ENCODE data around the gene EFNB3. TPM values are rescaled to one million over a fixed set of nuclear protein-coding genes. Genes with fewer than 3 reads are reported as not detected.

Gene EFNB3
- total RNA-seq, 1 experiment from 2014 or later = 0.07 TPM

GRCh38 chr17:7729816-7730215 is 24.8 kb downstream of the EFNB3 start (continued):
- no peak for TF ChIP-seq REST (IDR thresholded peaks at IDR 0.05; ENCODE audit: low read depth)
- no peak for TF ChIP-seq POLR2A (IDR thresholded peaks at IDR 0.05; ENCODE audit: borderline replicate concordance, extremely low read depth, insufficient read depth, insufficient read length)

GRCh38 chr17:7732981-7733539 is 28.1 kb downstream of the EFNB3 start:
- RAD21 ChIA-PET (ENCODE audit: low non-redundant PET in 1 of 2, low total read pairs in 2 of 2, uncharacterized antibody in 2 of 2, unreplicated experiment in 2 of 2) = no interaction called here
- Histone ChIP-seq H4K20me1 (ENCODE audit: insufficient read depth) (no peaks in the 10 kb centered on the region), H3K4me2 (ENCODE audit: low read length) (no peak overlapping the region), H3K4me1 (ENCODE audit: control insufficient read depth in 1 of 2, insufficient read depth in 2 of 2, low read length in 2 of 2) (no peaks in the 10 kb centered on the region), H3K79me2 (ENCODE audit: insufficient read depth, low read length) (no peaks in the 10 kb centered on the region), H3K9me3 (ENCODE audit: control insufficient read depth in 1 of 2, insufficient read depth in 1 of 2, low read depth in 1 of 2, low read length in 2 of 2) (no peaks in the 10 kb centered on the region), H3K9ac (ENCODE audit: low read length) (no peak overlapping the region), H3K4me3 (replicated peaks in 1 of 2; ENCODE audit: low read depth in 1 of 2, low read length in 2 of 2) (no peak overlapping the region), H3K9me2 (ENCODE audit: insufficient read depth) (no peaks in the 10 kb centered on the region), H3K36me3 (ENCODE audit: control insufficient read depth in 1 of 2, insufficient read depth in 2 of 2, low read length in 2 of 2) (no peaks in the 10 kb centered on the region), H3K27me3 (ENCODE audit: insufficient read depth, low read length) (no peaks in the 10 kb centered on the region), H2AFZ (ENCODE audit: low read depth, low read length, poor library complexity, severe bottlenecking) (no peak overlapping the region), H3K27ac (ENCODE audit: low read depth, low read length) (no peak overlapping the region)
- ATAC-seq = no peak
- no peak for DNase-seq (ENCODE audit: low read depth, low spot score)
- intact Hi-C loops (cut with micrococcal nuclease) = no loop called here
- BruUV-seq (replicated peaks) = no TSS peak
- TF ChIP-seq RAD21 (IDR thresholded peaks at IDR 0.05; ENCODE audit: low read depth) = no peak
- no peak for TF ChIP-seq POLR2A (IDR thresholded peaks at IDR 0.05; ENCODE audit: borderline replicate concordance, extremely low read depth, insufficient read depth, insufficient read length)
- no peak for TF ChIP-seq EZH2 (IDR thresholded peaks at IDR 0.05)
- no peak for TF ChIP-seq EZH2phosphoT487 (IDR thresholded peaks at IDR 0.05; ENCODE audit: borderline replicate concordance)
- TF ChIP-seq CEBPB (IDR thresholded peaks at IDR 0.05; ENCODE audit: low read depth) = no peak
- TF ChIP-seq POLR2AphosphoS5 (IDR thresholded peaks at IDR 0.05; ENCODE audit: low read depth, low read length) = no peak
- no peak for TF ChIP-seq SIN3A (IDR thresholded peaks at IDR 0.05; ENCODE audit: low read depth)
- no peak for TF ChIP-seq EGR1 (IDR thresholded peaks at IDR 0.05; ENCODE audit: low read depth)
- no peak for TF ChIP-seq YY1 (IDR thresholded peaks at IDR 0.05; ENCODE audit: extremely low read depth, insufficient replicate concordance, low read depth, low read length)
- no peak for TF ChIP-seq FOSL1 (IDR thresholded peaks at IDR 0.05; ENCODE audit: low read depth)
- no peak for TF ChIP-seq ZFX (IDR thresholded peaks at IDR 0.05)
- TF ChIP-seq, protein P1, sequence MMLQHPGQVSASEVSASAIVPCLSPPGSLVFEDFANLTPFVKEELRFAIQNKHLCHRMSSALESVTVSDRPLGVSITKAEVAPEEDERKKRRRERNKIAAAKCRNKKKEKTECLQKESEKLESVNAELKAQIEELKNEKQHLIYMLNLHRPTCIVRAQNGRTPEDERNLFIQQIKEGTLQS (IDR thresholded peaks at IDR 0.05) = no peak
- TF ChIP-seq, protein P2, sequence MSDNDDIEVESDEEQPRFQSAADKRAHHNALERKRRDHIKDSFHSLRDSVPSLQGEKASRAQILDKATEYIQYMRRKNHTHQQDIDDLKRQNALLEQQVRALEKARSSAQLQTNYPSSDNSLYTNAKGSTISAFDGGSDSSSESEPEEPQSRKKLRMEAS (IDR thresholded peaks at IDR 0.05) = no peak
- no peak for TF ChIP-seq SRF (IDR thresholded peaks at IDR 0.05; ENCODE audit: low read depth)
- TF ChIP-seq JUND (IDR thresholded peaks at IDR 0.05) = no peak
- TF ChIP-seq, protein P3, sequence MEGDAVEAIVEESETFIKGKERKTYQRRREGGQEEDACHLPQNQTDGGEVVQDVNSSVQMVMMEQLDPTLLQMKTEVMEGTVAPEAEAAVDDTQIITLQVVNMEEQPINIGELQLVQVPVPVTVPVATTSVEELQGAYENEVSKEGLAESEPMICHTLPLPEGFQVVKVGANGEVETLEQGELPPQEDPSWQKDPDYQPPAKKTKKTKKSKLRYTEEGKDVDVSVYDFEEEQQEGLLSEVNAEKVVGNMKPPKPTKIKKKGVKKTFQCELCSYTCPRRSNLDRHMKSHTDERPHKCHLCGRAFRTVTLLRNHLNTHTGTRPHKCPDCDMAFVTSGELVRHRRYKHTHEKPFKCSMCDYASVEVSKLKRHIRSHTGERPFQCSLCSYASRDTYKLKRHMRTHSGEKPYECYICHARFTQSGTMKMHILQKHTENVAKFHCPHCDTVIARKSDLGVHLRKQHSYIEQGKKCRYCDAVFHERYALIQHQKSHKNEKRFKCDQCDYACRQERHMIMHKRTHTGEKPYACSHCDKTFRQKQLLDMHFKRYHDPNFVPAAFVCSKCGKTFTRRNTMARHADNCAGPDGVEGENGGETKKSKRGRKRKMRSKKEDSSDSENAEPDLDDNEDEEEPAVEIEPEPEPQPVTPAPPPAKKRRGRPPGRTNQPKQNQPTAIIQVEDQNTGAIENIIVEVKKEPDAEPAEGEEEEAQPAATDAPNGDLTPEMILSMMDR (IDR thresholded peaks at IDR 0.05 in 2 of 3, conservative IDR thresholded peaks at IDR 0.05 in 1 of 3; ENCODE audit: borderline replicate concordance in 1 of 3, insufficient read depth in 1 of 3, low read depth in 2 of 3, low read length in 2 of 3) = no peak
- TF ChIP-seq ELF1 (IDR thresholded peaks at IDR 0.05; ENCODE audit: borderline replicate concordance, low read depth) = no peak
- no peak for TF ChIP-seq ZNF274 (IDR thresholded peaks at IDR 0.05; ENCODE audit: low read depth, low read length)
- POLR2A ChIA-PET = no interaction called here
- CTCF ChIA-PET = no interaction called here

Measured in HCT116 (cell line).